Measurements from ENCODE around the gene KLHL25. TPM values are rescaled to one million over a fixed set of nuclear protein-coding genes. Genes with fewer than 3 reads are reported as not detected.

KLHL25 gene
- total RNA-seq, 1 experiment from 2014 or later: 11.5 TPM

DNA sequence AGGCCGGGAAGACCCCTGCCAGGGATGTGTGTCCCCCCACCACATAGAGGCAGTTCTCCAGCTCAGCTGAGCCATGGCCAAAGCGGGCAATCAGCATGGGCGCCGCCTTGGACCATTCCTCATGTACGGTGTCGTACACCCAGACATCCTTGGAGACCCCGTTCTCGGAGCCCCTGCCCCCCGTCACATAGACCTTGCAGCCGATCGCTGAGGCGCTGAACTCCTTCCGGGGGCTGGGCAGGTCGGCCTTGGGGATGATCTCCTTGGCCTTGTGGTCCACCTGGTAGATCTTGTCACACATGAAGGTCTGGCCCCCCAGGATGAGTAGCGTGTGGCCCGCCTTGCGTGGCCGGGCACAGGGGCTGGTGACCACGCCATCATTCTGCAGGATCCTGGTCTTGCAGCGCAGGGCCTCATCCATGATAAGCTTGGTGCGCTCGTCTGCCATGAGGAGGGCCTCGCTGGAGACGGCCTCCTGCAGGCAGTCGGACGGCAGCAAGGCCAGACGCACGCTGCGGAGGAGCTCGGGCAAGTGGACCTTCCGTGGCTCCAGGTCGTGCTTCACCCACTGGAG is 26.0 kb downstream of the KLHL25 start:
- no peaks in the 10 kb centered on the region for H3K9me3 ChIP-seq (ENCODE audit: low read depth, low read length, poor library complexity, severe bottlenecking)
- ChIA-PET POLR2A (ENCODE audit: low non-redundant PET) (no interaction called here), CTCF (no interaction called here)
- H3K4me1 ChIP-seq (ENCODE audit: insufficient read depth, low read length, poor library complexity, severe bottlenecking): no peaks in the 10 kb centered on the region
- no peak overlapping the region for H3K27ac ChIP-seq (ENCODE audit: low read depth, low read length, poor library complexity, severe bottlenecking)
- BruUV-seq (replicated peaks): no TSS peak
- intact Hi-C loops (cut with micrococcal nuclease; ENCODE audit: unreplicated experiment): no loop called here
- no peak for DNase-seq (ENCODE audit: low spot score)
- H3K27me3 ChIP-seq (replicated peaks; ENCODE audit: insufficient read depth, low read depth, low read length, poor library complexity): no peaks in the 10 kb centered on the region
- no peak overlapping the region for H3K4me3 ChIP-seq (ENCODE audit: low read depth, low read length, poor library complexity, severe bottlenecking)
- TF ChIP-seq, protein P1, sequence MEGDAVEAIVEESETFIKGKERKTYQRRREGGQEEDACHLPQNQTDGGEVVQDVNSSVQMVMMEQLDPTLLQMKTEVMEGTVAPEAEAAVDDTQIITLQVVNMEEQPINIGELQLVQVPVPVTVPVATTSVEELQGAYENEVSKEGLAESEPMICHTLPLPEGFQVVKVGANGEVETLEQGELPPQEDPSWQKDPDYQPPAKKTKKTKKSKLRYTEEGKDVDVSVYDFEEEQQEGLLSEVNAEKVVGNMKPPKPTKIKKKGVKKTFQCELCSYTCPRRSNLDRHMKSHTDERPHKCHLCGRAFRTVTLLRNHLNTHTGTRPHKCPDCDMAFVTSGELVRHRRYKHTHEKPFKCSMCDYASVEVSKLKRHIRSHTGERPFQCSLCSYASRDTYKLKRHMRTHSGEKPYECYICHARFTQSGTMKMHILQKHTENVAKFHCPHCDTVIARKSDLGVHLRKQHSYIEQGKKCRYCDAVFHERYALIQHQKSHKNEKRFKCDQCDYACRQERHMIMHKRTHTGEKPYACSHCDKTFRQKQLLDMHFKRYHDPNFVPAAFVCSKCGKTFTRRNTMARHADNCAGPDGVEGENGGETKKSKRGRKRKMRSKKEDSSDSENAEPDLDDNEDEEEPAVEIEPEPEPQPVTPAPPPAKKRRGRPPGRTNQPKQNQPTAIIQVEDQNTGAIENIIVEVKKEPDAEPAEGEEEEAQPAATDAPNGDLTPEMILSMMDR (conservative IDR thresholded peaks at IDR 0.05; ENCODE audit: low read depth, low read length): no peak
- TF ChIP-seq EZH2 (IDR thresholded peaks at IDR 0.05; ENCODE audit: borderline replicate concordance, low read depth, low read length, poor library complexity, severe bottlenecking): no peak
- H3K36me3 ChIP-seq (ENCODE audit: insufficient read depth, low read length, poor library complexity, severe bottlenecking): no peaks in the 10 kb centered on the region

DNA sequence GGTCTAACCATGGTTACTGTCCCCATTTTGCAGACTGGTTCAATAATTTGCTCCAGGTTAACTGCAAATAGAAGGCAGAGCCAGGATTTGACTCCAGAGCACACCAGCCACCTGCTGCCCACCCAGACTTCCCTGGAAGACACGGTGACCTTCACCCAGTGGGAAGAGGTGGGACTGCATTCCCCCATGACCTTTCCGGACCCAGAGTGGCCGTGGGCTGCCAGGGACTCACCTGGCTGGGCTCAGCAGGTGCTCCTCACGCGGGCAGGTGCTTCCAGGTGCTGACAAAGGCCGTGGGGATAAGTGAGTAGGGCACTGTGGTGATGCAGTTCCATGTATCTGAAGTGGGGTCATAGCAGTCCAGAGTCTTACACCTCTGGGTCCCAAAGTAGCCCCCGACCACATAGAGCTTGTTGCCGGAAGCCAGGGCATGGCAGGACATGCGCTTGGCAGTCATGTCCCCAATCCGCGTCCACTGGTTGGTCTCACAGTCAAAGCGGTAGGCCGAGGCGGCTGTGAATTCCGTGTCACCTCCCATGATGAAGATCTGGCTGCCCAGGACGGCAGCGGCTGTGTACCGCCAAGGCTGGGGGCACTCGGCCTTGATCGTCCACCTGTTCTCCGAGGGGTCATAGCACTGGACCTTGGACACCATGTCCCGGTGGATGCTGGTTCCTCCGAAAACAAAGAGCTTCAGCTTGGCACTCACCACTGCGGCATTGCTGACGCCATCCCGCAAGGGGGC is 26.8 kb downstream of the KLHL25 start:
- no peak overlapping the region for H3K27ac ChIP-seq (ENCODE audit: low read depth, low read length, poor library complexity, severe bottlenecking)
- H3K36me3 ChIP-seq (ENCODE audit: insufficient read depth, low read length, poor library complexity, severe bottlenecking): no peaks in the 10 kb centered on the region
- ChIA-PET CTCF (no interaction called here), POLR2A (ENCODE audit: low non-redundant PET) (no interaction called here)
- H3K9me3 ChIP-seq (ENCODE audit: low read depth, low read length, poor library complexity, severe bottlenecking): no peaks in the 10 kb centered on the region
- TF ChIP-seq, protein P1 (conservative IDR thresholded peaks at IDR 0.05; ENCODE audit: low read depth, low read length): no peak
- no peak for TF ChIP-seq EZH2 (IDR thresholded peaks at IDR 0.05; ENCODE audit: borderline replicate concordance, low read depth, low read length, poor library complexity, severe bottlenecking)
- H3K27me3 ChIP-seq (replicated peaks; ENCODE audit: insufficient read depth, low read depth, low read length, poor library complexity): no peaks in the 10 kb centered on the region
- H3K4me3 ChIP-seq (ENCODE audit: low read depth, low read length, poor library complexity, severe bottlenecking): no peak overlapping the region
- intact Hi-C loops (cut with micrococcal nuclease; ENCODE audit: unreplicated experiment): no loop called here
- no peak for DNase-seq (ENCODE audit: low spot score)
- no peaks in the 10 kb centered on the region for H3K4me1 ChIP-seq (ENCODE audit: insufficient read depth, low read length, poor library complexity, severe bottlenecking)
- BruUV-seq (replicated peaks): no TSS peak

DNA sequence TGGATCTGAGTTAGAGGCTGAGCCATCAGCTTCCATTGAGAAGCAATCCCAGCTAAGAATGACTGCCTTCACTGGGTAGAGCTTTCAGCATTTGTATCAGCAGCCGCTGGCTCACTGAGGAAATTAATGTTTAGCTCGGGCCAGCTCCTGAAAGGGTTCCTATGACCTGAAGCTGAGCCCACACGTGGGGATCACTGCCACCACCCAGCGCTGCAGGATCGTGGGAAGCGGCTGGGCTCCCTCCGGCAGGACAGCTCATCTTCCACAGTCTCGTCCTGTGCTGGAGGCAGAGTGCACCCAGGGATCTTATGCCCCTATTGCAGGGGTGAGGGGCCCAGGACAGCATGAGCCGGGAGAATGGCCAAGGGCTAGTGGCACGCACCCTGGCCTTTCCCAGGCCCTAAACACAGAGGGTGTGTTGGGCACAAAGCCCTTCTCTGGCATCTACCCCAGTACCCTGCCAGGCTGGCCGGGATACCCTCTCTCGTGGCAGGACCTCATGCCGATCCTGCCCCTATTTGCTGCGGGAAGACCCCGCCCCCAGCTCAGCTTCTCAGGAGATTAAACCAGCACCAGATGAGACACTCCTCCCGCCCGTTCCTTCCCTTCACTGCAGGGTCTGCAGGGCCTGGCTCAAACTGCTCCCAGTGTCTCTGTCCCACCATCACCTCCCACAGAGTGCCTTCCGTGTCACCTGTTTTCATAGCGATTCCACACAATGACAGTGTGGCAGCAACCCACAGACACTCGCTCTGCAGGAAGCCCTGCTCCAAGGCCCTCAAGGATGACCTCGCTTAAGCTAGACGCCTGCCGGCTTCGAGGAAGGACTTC is 28.5 kb downstream of the KLHL25 start:
- Histone ChIP-seq H3K9me3 (ENCODE audit: low read depth, low read length, poor library complexity, severe bottlenecking) (no peaks in the 10 kb centered on the region), H3K27me3 (replicated peaks; ENCODE audit: insufficient read depth, low read depth, low read length, poor library complexity) (no peaks in the 10 kb centered on the region), H3K4me3 (ENCODE audit: low read depth, low read length, poor library complexity, severe bottlenecking) (no peak overlapping the region), H3K36me3 (ENCODE audit: insufficient read depth, low read length, poor library complexity, severe bottlenecking) (no peaks in the 10 kb centered on the region), H3K27ac (ENCODE audit: low read depth, low read length, poor library complexity, severe bottlenecking) (no peak overlapping the region), H3K4me1 (ENCODE audit: insufficient read depth, low read length, poor library complexity, severe bottlenecking) (no peaks in the 10 kb centered on the region)
- DNase-seq (ENCODE audit: low spot score): no peak
- intact Hi-C loops (cut with micrococcal nuclease; ENCODE audit: unreplicated experiment): no loop called here
- TF ChIP-seq EZH2 (IDR thresholded peaks at IDR 0.05; ENCODE audit: borderline replicate concordance, low read depth, low read length, poor library complexity, severe bottlenecking): no peak
- TF ChIP-seq, protein P1 (conservative IDR thresholded peaks at IDR 0.05; ENCODE audit: low read depth, low read length): no peak
- ChIA-PET CTCF (no interaction called here), POLR2A (ENCODE audit: low non-redundant PET) (no interaction called here)
- BruUV-seq (replicated peaks): no TSS peak
